Measurements from ENCODE around the gene HIVEP2. TPM values are rescaled to one million over a fixed set of nuclear protein-coding genes. Genes with fewer than 3 reads are reported as not detected.

Gene HIVEP2
- total RNA-seq, 1 donor from 2014 or later: 12.3 TPM

- no peak for TF ChIP-seq CTCF (conservative IDR thresholded peaks at IDR 0.05; ENCODE audit: low read depth, low read length)
- H3K4me3 ChIP-seq (ENCODE audit: low read depth, low read length): no peak overlapping the region
- DNase-seq (ENCODE audit: low read depth): no peak
Observed at GRCh38 chr6:142824426-142824825, 120.5 kb downstream of the HIVEP2 start.

GRCh38 chr6:142823256-142823902 lies 121.6 kb downstream of the HIVEP2 start:
- no peak for TF ChIP-seq CTCF (conservative IDR thresholded peaks at IDR 0.05; ENCODE audit: low read depth, low read length)
- no peak overlapping the region for H3K4me3 ChIP-seq (ENCODE audit: low read depth, low read length)
- no peak for DNase-seq (ENCODE audit: low read depth)

GRCh38 chr6:142822842-142823241 lies 122.1 kb downstream of the HIVEP2 start:
- TF ChIP-seq CTCF (conservative IDR thresholded peaks at IDR 0.05; ENCODE audit: low read depth, low read length): peak; percentile 62
- no peak for DNase-seq (ENCODE audit: low read depth)
- no peak overlapping the region for H3K4me3 ChIP-seq (ENCODE audit: low read depth, low read length)

GRCh38 chr6:142822383-142822782 lies 122.6 kb downstream of the HIVEP2 start:
- no peak for TF ChIP-seq CTCF (conservative IDR thresholded peaks at IDR 0.05; ENCODE audit: low read depth, low read length)
- DNase-seq (ENCODE audit: low read depth): no peak
- no peak overlapping the region for H3K4me3 ChIP-seq (ENCODE audit: low read depth, low read length)

GRCh38 chr6:142821860-142822259 lies 123.1 kb downstream of the HIVEP2 start:
- DNase-seq (ENCODE audit: low read depth): no peak
- no peak overlapping the region for H3K4me3 ChIP-seq (ENCODE audit: low read depth, low read length)
- TF ChIP-seq CTCF (conservative IDR thresholded peaks at IDR 0.05; ENCODE audit: low read depth, low read length): no peak

- H3K4me3 ChIP-seq (ENCODE audit: low read depth, low read length): no peak overlapping the region
- TF ChIP-seq CTCF (conservative IDR thresholded peaks at IDR 0.05; ENCODE audit: low read depth, low read length): no peak
- DNase-seq (ENCODE audit: low read depth): no peak
Observed at GRCh38 chr6:142821164-142821716, 123.7 kb downstream of the HIVEP2 start.

Measured in epithelial cell of proximal tubule (primary cell).